GM12874 (cell line): ENCODE results near the gene TMEM45A.

Experiments
- TF ChIP-seq, protein P1 (sequence below): IDR thresholded peaks from 2 replicates; pipeline ENCODE4 v1.5.1; 2011; ENCODE audit warnings: low read depth, mild to moderate bottlenecking, control low read depth, low read length, moderate library complexity; ENCODE audit not compliant: insufficient read depth

TMEM45A gene, protein sequence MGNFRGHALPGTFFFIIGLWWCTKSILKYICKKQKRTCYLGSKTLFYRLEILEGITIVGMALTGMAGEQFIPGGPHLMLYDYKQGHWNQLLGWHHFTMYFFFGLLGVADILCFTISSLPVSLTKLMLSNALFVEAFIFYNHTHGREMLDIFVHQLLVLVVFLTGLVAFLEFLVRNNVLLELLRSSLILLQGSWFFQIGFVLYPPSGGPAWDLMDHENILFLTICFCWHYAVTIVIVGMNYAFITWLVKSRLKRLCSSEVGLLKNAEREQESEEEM

DNA sequence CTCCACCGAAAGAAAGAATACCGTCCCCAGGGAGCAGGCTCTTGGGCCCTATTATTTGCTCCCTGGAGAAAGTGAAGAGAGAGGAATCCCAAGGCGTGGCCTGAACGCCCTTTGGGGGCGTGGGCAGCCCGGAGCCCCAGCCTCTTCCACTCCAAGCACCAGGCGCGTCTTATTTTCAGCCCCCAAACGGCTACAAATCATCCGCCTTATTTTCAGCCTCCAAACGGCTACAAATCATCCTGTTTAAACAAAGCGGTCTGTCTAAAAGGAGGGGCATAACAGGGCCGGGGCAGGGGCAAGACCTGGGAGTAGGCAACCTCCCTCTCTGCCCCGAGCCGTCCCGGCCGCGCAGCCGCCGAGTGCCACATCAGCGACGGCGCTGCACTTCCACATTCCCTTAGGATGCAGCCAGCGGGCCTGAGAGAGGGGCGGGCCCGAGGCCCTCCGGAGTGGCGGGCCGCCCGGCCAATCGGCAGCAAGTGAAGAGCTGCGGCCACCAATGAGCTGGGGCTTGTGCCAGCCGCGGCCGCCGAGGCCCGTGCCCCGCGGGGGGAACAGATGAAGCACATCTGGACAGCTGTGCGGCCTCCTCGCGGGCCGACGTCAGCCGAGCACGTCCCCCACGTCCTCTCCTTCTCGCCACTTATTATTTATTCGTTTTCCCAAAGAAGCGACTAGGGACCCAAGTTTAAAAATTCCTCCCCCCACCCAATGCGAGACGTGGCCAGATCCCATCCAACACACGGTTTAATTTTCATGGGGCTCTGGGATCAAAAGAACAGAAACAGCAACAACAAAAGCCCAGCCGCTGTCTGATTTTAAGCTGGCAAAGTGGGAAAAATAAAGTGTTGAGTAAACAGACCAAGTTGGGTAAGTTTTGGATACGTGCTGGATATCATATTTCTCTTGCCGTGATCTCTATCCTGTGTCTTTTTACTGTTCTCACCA is at the start of gene TMEM45A:
TSS of gene TMEM45A (plus strand) at position 561 of the 948 bp plus-strand sequence. CDS start 62,593 bp downstream, outside the sequence.
- TF ChIP-seq, protein P1, sequence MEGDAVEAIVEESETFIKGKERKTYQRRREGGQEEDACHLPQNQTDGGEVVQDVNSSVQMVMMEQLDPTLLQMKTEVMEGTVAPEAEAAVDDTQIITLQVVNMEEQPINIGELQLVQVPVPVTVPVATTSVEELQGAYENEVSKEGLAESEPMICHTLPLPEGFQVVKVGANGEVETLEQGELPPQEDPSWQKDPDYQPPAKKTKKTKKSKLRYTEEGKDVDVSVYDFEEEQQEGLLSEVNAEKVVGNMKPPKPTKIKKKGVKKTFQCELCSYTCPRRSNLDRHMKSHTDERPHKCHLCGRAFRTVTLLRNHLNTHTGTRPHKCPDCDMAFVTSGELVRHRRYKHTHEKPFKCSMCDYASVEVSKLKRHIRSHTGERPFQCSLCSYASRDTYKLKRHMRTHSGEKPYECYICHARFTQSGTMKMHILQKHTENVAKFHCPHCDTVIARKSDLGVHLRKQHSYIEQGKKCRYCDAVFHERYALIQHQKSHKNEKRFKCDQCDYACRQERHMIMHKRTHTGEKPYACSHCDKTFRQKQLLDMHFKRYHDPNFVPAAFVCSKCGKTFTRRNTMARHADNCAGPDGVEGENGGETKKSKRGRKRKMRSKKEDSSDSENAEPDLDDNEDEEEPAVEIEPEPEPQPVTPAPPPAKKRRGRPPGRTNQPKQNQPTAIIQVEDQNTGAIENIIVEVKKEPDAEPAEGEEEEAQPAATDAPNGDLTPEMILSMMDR, result no peak

DNA sequence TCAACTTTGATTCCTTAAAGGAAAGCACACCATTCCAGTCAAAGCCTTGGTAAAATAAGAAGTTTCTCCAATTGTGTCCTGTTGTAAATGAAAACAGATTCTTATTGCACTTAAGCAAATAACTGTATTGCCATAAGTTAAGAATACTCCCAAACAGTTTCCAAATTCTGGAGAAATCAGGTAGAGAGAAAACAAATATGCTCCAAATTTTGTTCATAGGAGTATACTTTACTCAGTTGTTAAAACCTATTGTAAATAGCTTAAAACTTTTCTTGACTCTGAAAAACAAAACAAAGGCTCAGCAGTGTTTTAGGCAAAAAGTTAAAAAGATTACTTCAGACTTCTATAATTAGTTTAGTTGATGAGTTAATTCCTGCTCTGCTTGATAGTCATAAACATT is 48.7 kb upstream of the TMEM45A start:
- TF ChIP-seq, protein P1, result no peak

DNA sequence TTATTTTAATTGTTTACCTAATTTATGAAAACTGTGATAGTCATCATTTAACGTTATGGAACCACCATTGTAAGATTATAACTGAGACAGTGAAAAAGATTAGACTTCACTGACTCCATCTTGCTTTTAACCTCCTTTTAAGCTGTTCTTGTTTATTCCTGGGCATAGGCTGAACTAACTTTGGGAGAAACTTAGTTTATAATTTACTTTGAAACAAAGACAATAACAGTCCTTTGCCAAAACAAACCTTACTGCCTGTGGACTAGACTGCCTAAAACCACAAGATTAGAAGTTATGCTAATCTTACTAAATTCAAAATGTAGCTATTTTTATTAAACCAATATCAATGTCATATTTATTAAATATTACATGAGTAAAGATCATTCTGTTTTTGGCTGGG is 44.3 kb upstream of the TMEM45A start:
- TF ChIP-seq, protein P1, result no peak

DNA sequence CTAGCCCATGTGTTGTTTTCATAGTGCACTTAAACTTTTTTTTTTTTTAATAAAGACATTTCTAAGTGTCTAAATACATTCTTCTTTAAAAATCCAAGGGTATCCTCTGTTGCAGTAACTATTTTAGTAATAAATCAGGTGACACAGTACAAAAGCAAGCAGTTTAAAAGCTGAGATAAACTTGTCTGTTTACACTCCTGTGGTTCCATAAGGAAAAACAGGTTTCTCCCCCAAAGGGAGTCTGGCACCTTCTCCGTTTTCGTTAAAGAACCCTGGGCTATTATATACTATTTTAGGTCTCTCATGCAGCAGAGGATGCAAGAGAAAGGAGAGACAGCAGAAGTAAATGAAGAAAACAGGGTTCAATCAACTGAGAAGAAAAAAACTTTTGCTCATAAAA is 43.2 kb upstream of the TMEM45A start:
- TF ChIP-seq, protein P1, result no peak

DNA sequence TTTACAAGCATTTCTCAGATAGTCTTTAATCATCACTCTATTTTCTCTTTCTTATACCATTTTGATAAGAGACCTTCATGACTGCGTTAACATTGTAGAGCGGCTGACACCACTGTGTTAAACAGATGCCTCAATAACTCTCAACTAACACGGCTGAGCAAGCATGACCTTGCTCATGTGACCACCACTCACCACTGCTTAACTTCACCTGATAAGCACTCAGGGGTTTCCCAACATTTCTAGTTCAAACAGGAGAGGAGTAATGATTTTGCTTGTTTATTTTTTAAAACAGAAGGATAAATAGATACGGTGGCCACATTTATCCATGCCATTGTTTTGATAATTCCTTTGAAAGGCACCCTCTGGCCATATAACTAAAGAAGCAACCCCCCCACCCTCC is 37.7 kb upstream of the TMEM45A start:
- TF ChIP-seq, protein P1, result no peak

DNA sequence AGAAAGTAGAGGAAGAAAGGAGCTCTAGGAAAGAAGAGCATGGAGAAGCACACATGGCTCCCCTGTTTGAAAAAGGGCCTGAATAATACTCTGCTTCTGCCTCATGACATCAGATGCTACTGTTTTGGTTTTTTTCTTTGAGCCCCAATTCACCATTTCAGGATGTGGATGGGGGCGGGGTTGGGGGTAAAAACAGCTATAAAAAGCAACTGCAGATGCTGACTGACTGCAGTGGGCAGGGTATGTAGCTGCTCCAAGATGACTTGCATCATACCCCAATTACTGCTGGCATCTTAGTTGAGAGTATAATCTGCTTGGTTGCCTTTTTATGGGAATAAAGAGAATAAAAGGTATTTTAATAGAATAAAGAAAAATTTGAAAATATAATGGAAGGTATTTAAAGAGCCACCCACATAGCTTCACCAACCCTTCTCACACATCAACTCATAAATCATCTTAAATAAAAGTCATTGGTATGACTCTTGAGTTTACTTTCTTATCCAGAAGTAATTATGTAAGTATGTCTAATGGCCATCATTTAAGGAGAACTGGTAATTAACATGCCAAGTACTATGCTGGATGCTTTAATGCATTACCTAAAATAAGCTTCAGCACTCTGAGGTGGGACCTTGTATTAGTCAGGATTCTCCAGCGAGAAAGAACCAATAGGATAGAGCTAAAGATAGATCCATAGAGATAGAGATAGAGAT is 36.4 kb upstream of the TMEM45A start:
- TF ChIP-seq, protein P1, result no peak

DNA sequence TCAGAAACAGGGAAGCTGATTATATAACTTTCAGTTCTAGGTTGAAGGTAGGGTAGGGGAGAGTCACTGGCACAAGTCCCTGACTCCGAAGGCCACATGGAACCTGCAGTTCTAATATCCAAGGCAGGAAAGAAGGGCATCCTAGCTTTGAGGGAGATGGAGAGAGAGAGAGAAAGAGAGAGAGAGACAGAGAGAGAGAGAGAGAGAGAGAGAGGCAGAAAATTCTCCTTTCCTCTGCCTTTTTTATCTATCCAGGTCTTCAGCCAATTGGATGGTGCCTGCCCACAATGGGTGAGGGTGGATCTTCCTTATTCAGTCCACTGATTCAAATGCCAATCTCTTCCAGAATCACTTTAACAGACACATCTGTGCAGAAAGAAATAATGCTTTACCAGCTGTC is 35.7 kb upstream of the TMEM45A start:
- TF ChIP-seq, protein P1, result no peak
